Thoracic aorta (tissue), 2 donors: ENCODE data around the gene ERICH3. TPM values are rescaled to one million over a fixed set of nuclear protein-coding genes. Genes with fewer than 3 reads are reported as not detected.

Experiments used
- ATAC-seq: fragments of 150-250 bp; one replicate; pipeline ENCODE4 v1.8.0; 2017; ENCODE audit warnings: low read depth; ENCODE audit not compliant: insufficient number of reproducible peaks, low FRiP score
- DNase-seq: peaks from one replicate; pipeline ENCODE4 v3.0.0-alpha.2; 2020; ENCODE audit warnings: low spot score
- H3K27ac ChIP-seq, 2 donors: fragments of 200-600 bp; sonication (generic); 1 replicate in 1 of 2; 2 replicates in 1 of 2; pipeline ENCODE4 v1.5.1; 2016; ENCODE audit warnings: mild to moderate bottlenecking in 2 of 2, moderate library complexity in 2 of 2
- H3K27me3 ChIP-seq: fragments of 200-600 bp; sonication (generic); replicated peaks from 2 replicates; pipeline ENCODE4 v1.6.0; 2016; ENCODE audit warnings: mild to moderate bottlenecking; ENCODE audit not compliant: insufficient read depth
- H3K36me3 ChIP-seq: fragments of 200-600 bp; sonication (generic); one replicate; pipeline ENCODE4 v1.5.1; 2016
- H3K4me1 ChIP-seq, 2 donors: fragments of 200-600 bp; sonication (generic); 1 replicate in 1 of 2; 2 replicates in 1 of 2; pipeline versions ENCODE4 v1.5.1 to v1.6.0; 2016; ENCODE audit warnings: low read depth in 2 of 2, mild to moderate bottlenecking in 1 of 2; ENCODE audit not compliant: control insufficient read depth in 1 of 2
- H3K4me3 ChIP-seq: fragments of 200-600 bp; sonication (generic); 2 replicates; pipeline ENCODE4 v1.5.1; 2016; ENCODE audit warnings: mild to moderate bottlenecking
- H3K9me3 ChIP-seq: fragments of 200-600 bp; sonication (generic); 2 replicates; pipeline ENCODE4 v1.5.1; 2016
- CTCF ChIP-seq: fragments of 200-600 bp; sonication (generic); IDR thresholded peaks from one replicate; pipeline ENCODE4 v1.5.1; 2019; ENCODE audit warnings: antibody characterized with exemption
- total RNA-seq, 2 donors: library from RNA; depleted of rRNA; stranded (reverse); fragments of >200 nt; gene quantifications; one replicate each; pipeline versions ENCODE4 v1.1.0 to v1.2.3, GENCODE V29; 2016

Gene ERICH3
- total RNA-seq, 2 donors from 2014 or later, result not detected

- Histone ChIP-seq H3K27me3 (no peaks in the 10 kb centered on the region), H3K4me1 (no peaks in the 10 kb centered on the region), H3K4me3 (no peak overlapping the region), H3K36me3 (no peaks in the 10 kb centered on the region), H3K27ac (no peak overlapping the region), H3K9me3 (no peaks in the 10 kb centered on the region)
- ATAC-seq (no peak), DNase-seq (no peak)
- TF ChIP-seq CTCF, result no peak
Observed at GRCh38 chr1:74586253-74586897, 87.2 kb downstream of the ERICH3 start.

- H3K4me3 ChIP-seq, result no peak overlapping the region
- H3K4me1 ChIP-seq, result no peaks in the 10 kb centered on the region
- H3K27me3 ChIP-seq, result no peaks in the 10 kb centered on the region
- no peak for ATAC-seq
- no peaks in the 10 kb centered on the region for H3K9me3 ChIP-seq
- DNase-seq, result no peak
- no peaks in the 10 kb centered on the region for H3K36me3 ChIP-seq
- no peak overlapping the region for H3K27ac ChIP-seq
- TF ChIP-seq CTCF, result no peak
Observed at GRCh38 chr1:74584185-74584584, 89.4 kb downstream of the ERICH3 start.

GRCh38 chr1:74583397-74583796 is 90.2 kb downstream of the ERICH3 start:
- H3K4me3 ChIP-seq, result no peak overlapping the region
- DNase-seq (no peak), ATAC-seq (no peak)
- H3K27me3 ChIP-seq, result no peaks in the 10 kb centered on the region
- H3K4me1 ChIP-seq, result no peaks in the 10 kb centered on the region
- H3K36me3 ChIP-seq, result no peaks in the 10 kb centered on the region
- TF ChIP-seq CTCF, result no peak
- no peaks in the 10 kb centered on the region for H3K9me3 ChIP-seq
- H3K27ac ChIP-seq, result no peak overlapping the region

GRCh38 chr1:74579425-74579824 is 94.2 kb downstream of the ERICH3 start:
- Histone ChIP-seq H3K9me3 (no peaks in the 10 kb centered on the region), H3K36me3 (no peaks in the 10 kb centered on the region), H3K4me1 (no peaks in the 10 kb centered on the region), H3K4me3 (no peak overlapping the region), H3K27ac (no peak overlapping the region), H3K27me3 (no peaks in the 10 kb centered on the region)
- DNase-seq, result no peak
- no peak for TF ChIP-seq CTCF
- ATAC-seq, result no peak

- Histone ChIP-seq H3K27me3 (no peaks in the 10 kb centered on the region), H3K36me3 (no peaks in the 10 kb centered on the region), H3K4me3 (no peak overlapping the region), H3K4me1 (no peaks in the 10 kb centered on the region), H3K9me3 (no peaks in the 10 kb centered on the region), H3K27ac (no peak overlapping the region)
- DNase-seq (no peak), ATAC-seq (no peak)
- no peak for TF ChIP-seq CTCF
Observed at GRCh38 chr1:74578101-74578500, 95.5 kb downstream of the ERICH3 start.
